ENCODE results near the gene NUP62. TPM values are rescaled to one million over a fixed set of nuclear protein-coding genes. Genes with fewer than 3 reads are reported as not detected.

NUP62 gene
- total RNA-seq, 5 donors from 2014 or later (not counting 1 experiment from before 2014, with no cell fraction given), result 36.2 to 67.5 (median 59.5) TPM

DNA sequence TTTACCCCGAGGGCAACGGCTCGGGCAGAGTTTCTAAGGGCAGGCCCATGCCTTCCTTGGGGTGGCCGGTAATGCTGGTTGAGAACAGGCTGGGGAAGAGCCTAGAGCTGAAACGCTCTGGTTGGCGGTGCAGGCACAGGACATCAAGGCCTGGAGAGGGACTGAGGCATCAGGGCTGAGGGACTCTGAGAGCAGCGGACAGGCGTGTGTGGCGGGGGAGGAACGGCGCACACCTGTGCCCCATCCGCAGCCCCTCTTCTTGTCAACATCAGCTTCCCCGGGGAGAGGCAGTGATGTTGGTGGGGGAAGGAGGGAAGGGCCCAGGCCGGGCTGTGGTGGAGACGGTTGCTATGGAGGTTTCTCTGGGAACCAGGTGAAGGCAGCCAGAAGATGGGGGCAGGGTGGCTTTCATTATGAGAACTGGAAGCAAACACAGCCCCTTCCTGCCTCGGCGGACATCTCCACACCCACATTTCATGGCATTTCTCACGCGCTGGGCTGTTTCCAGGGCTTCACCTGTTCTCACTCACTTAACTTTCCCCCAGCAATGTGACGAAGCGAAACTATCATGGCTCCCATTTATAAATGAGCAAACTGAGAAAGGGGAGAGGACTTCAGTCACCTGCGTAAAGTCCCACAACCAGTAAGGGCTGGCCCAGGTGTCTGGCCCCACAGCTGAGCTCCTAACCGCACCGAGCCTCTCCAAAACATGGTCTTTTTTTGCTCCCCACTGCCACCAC, 8.5 kb downstream of the NUP62 start:
- Histone ChIP-seq H3K27ac (ENCODE audit: low read length) (no peak overlapping the region), H3K4me1 (ENCODE audit: control insufficient read depth in 1 of 2, extremely low read depth in 1 of 2, insufficient read depth in 2 of 2, low read length in 2 of 2) (peaks cover 0 to 47% of the 10 kb centered on the region in 2 experiments), H3K27me3 (replicated peaks in 1 of 2; ENCODE audit: control insufficient read depth in 2 of 2, extremely low read depth in 1 of 2, insufficient read depth in 2 of 2, low read length in 1 of 2) (no peaks in the 10 kb centered on the region), H3K9me3 (no peaks in the 10 kb centered on the region), H3K4me3 (ENCODE audit: control insufficient read depth in 1 of 2, extremely low read depth in 1 of 2, low read length in 1 of 2) (no peak overlapping the region), H3K36me3 (ENCODE audit: control insufficient read depth in 2 of 2, extremely low read depth in 1 of 2, insufficient read depth in 1 of 2, low read length in 1 of 2) (peaks cover 12 to 61% of the 10 kb centered on the region in 2 donors)
- H3K27ac Mint-ChIP-seq, result no peak overlapping the region
- no peaks in the 10 kb centered on the region for H3K27me3 Mint-ChIP-seq
- ChIA-PET POLR2A (no interaction called here), CTCF (no interaction called here)
- H3K4me1 Mint-ChIP-seq, result peaks cover 25 to 47% (median 39%) of the 10 kb centered on the region in 3 donors
- H3K36me3 Mint-ChIP-seq, result peaks cover 28% of the 10 kb centered on the region
- no peak overlapping the region for H3K4me3 Mint-ChIP-seq
- WGBS (ENCODE audit: insufficient coverage), result 91% methylated on average over 14 of the region's 24 CpGs
- no peak for ATAC-seq (replicated peaks in 1 of 4)
- H3K9me3 Mint-ChIP-seq, result no peaks in the 10 kb centered on the region
- no peak for DNase-seq

GRCh38 chr19:49918089-49918488, 11.2 kb downstream of the NUP62 start:
- no peak overlapping the region for H3K4me3 Mint-ChIP-seq
- ChIA-PET CTCF (interaction anchor here in 1 of 2 donors (0.5 kb wide), 1 partner anchor 131 kb away, joined by 4 read pairs; no protein-coding TSS in a partner anchor), POLR2A (interaction anchor here in 1 of 2 donors (0.8 kb wide), 1 partner anchor 30 kb away, joined by 5 read pairs; no protein-coding TSS in a partner anchor)
- H3K4me1 Mint-ChIP-seq, result peaks cover 33 to 39% (median 35%) of the 10 kb centered on the region in 3 donors
- Histone ChIP-seq H3K27me3 (replicated peaks in 1 of 2; ENCODE audit: control insufficient read depth in 2 of 2, extremely low read depth in 1 of 2, insufficient read depth in 2 of 2, low read length in 1 of 2) (no peaks in the 10 kb centered on the region), H3K4me3 (ENCODE audit: control insufficient read depth in 1 of 2, extremely low read depth in 1 of 2, low read length in 1 of 2) (no peak overlapping the region), H3K4me1 (ENCODE audit: control insufficient read depth in 1 of 2, extremely low read depth in 1 of 2, insufficient read depth in 2 of 2, low read length in 2 of 2) (peaks cover 0 to 24% of the 10 kb centered on the region in 2 experiments), H3K27ac (ENCODE audit: low read length) (no peak overlapping the region), H3K9me3 (no peaks in the 10 kb centered on the region), H3K36me3 (ENCODE audit: control insufficient read depth in 2 of 2, extremely low read depth in 1 of 2, insufficient read depth in 1 of 2, low read length in 1 of 2) (peaks cover 21 to 60% of the 10 kb centered on the region in 2 donors)
- no peak for ATAC-seq (replicated peaks in 1 of 4)
- H3K27me3 Mint-ChIP-seq, result no peaks in the 10 kb centered on the region
- no peaks in the 10 kb centered on the region for H3K9me3 Mint-ChIP-seq
- H3K36me3 Mint-ChIP-seq, result peaks cover 38% of the 10 kb centered on the region
- DNase-seq, result no peak
- H3K27ac Mint-ChIP-seq, result no peak overlapping the region
- 91% methylated on average over 5 of the region's 8 CpGs for WGBS (ENCODE audit: insufficient coverage)

GRCh38 chr19:49916839-49917733, 12.2 kb downstream of the NUP62 start:
- Histone ChIP-seq H3K9me3 (no peaks in the 10 kb centered on the region), H3K27ac (ENCODE audit: low read length) (no peak overlapping the region), H3K27me3 (replicated peaks in 1 of 2; ENCODE audit: control insufficient read depth in 2 of 2, extremely low read depth in 1 of 2, insufficient read depth in 2 of 2, low read length in 1 of 2) (no peaks in the 10 kb centered on the region), H3K36me3 (ENCODE audit: control insufficient read depth in 2 of 2, extremely low read depth in 1 of 2, insufficient read depth in 1 of 2, low read length in 1 of 2) (peaks cover 21 to 56% of the 10 kb centered on the region in 2 donors), H3K4me1 (ENCODE audit: control insufficient read depth in 1 of 2, extremely low read depth in 1 of 2, insufficient read depth in 2 of 2, low read length in 2 of 2) (peaks cover 0 to 14% of the 10 kb centered on the region in 2 experiments), H3K4me3 (ENCODE audit: control insufficient read depth in 1 of 2, extremely low read depth in 1 of 2, low read length in 1 of 2) (no peak overlapping the region)
- H3K36me3 Mint-ChIP-seq, result peaks cover 42% of the 10 kb centered on the region
- 86% methylated on average over 15 of the region's 21 CpGs for whole genome bisulfite sequencing (ENCODE audit: insufficient coverage)
- ChIA-PET POLR2A (interaction anchor here in 1 of 2 donors (0.8 kb wide), 1 partner anchor 29 kb away, joined by 5 read pairs; no protein-coding TSS in a partner anchor), CTCF (no interaction called here)
- H3K4me3 Mint-ChIP-seq, result no peak overlapping the region
- no peaks in the 10 kb centered on the region for H3K9me3 Mint-ChIP-seq
- no peaks in the 10 kb centered on the region for H3K27me3 Mint-ChIP-seq
- H3K4me1 Mint-ChIP-seq, result peaks cover 33 to 40% (median 34%) of the 10 kb centered on the region in 3 donors
- H3K27ac Mint-ChIP-seq, result no peak overlapping the region
- DNase-seq (no peak), ATAC-seq (replicated peaks in 1 of 4) (no peak)

DNA sequence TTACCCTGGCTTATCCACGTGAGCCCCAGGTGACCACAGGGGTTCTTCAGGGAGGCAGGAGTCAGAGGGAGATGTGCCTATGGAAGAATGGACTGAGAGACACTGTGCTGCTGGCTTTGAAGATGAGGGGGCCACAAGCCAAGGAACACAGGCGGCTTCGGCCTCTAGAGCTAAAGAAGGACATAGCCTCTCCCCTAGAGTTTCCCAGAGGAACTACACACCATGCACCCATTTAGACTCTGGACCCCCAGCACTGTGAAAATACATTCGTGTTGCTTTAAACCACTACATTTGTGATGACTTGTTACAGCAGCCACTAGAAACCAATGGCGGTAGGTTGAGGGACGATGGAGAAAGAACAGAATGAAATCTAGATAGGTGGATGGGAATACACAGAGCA, 14.0 kb downstream of the NUP62 start:
- Mint-ChIP-seq H3K36me3 (peaks cover 39% of the 10 kb centered on the region), H3K4me3 (no peak overlapping the region), H3K27ac (peak overlapping the region in 1 of 2 donors; percentile 12), H3K9me3 (no peaks in the 10 kb centered on the region), H3K4me1 (peaks cover 35 to 43% (median 38%) of the 10 kb centered on the region in 3 donors), H3K27me3 (no peaks in the 10 kb centered on the region)
- CTCF ChIA-PET, result no interaction called here
- Histone ChIP-seq H3K4me1 (ENCODE audit: control insufficient read depth in 1 of 2, extremely low read depth in 1 of 2, insufficient read depth in 2 of 2, low read length in 2 of 2) (peaks cover 3 to 17% of the 10 kb centered on the region in 2 experiments), H3K27ac (ENCODE audit: low read length) (no peak overlapping the region), H3K36me3 (ENCODE audit: control insufficient read depth in 2 of 2, extremely low read depth in 1 of 2, insufficient read depth in 1 of 2, low read length in 1 of 2) (peaks cover 21 to 42% of the 10 kb centered on the region in 2 donors), H3K27me3 (replicated peaks in 1 of 2; ENCODE audit: control insufficient read depth in 2 of 2, extremely low read depth in 1 of 2, insufficient read depth in 2 of 2, low read length in 1 of 2) (no peaks in the 10 kb centered on the region), H3K4me3 (ENCODE audit: control insufficient read depth in 1 of 2, extremely low read depth in 1 of 2, low read length in 1 of 2) (no peak overlapping the region), H3K9me3 (no peaks in the 10 kb centered on the region)
- DNase-seq (no peak), ATAC-seq (replicated peaks in 1 of 4) (no peak)
- 95% methylated on average over 5 of the region's 6 CpGs for WGBS (ENCODE audit: insufficient coverage)
- POLR2A ChIA-PET, result no interaction called here

DNA sequence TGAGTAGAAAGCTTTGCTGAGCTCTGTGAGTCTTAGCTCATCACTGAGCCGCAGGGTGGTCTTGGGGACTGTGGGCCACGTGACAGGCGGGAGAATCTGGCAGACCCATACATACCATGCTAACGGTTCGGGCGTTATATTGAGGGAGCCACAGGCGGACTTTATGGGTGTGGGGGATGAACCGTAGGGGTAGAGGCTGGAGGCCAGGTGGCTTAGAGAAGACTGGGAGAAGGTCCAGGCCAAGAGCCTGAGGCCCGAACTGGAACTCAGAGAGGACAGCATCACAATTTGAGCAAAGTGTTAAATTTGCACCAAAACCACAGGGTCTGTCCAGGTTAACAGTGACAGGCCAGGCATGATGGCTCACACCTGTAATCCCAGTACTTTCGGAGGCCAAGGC, 15.6 kb downstream of the NUP62 start:
- Mint-ChIP-seq H3K36me3 (peaks cover 39% of the 10 kb centered on the region), H3K27ac (no peak overlapping the region), H3K4me1 (peaks cover 33 to 37% (median 35%) of the 10 kb centered on the region in 3 donors), H3K9me3 (no peaks in the 10 kb centered on the region), H3K4me3 (no peak overlapping the region), H3K27me3 (no peaks in the 10 kb centered on the region)
- ChIA-PET CTCF (no interaction called here), POLR2A (no interaction called here)
- H3K9me3 ChIP-seq, result no peaks in the 10 kb centered on the region
- H3K27ac ChIP-seq (ENCODE audit: low read length), result no peak overlapping the region
- DNase-seq (no peak), ATAC-seq (replicated peaks in 1 of 4) (no peak)
- no peaks in the 10 kb centered on the region for H3K27me3 ChIP-seq (replicated peaks in 1 of 2; ENCODE audit: control insufficient read depth in 2 of 2, extremely low read depth in 1 of 2, insufficient read depth in 2 of 2, low read length in 1 of 2)
- H3K4me1 ChIP-seq (ENCODE audit: control insufficient read depth in 1 of 2, extremely low read depth in 1 of 2, insufficient read depth in 2 of 2, low read length in 2 of 2), result peaks cover 3 to 19% of the 10 kb centered on the region in 2 experiments
- WGBS (ENCODE audit: insufficient coverage), result 98% methylated on average over 10 of the region's 10 CpGs
- H3K4me3 ChIP-seq (ENCODE audit: control insufficient read depth in 1 of 2, extremely low read depth in 1 of 2, low read length in 1 of 2), result no peak overlapping the region
- H3K36me3 ChIP-seq (ENCODE audit: control insufficient read depth in 2 of 2, extremely low read depth in 1 of 2, insufficient read depth in 1 of 2, low read length in 1 of 2), result peaks cover 28 to 50% of the 10 kb centered on the region in 2 donors

DNA sequence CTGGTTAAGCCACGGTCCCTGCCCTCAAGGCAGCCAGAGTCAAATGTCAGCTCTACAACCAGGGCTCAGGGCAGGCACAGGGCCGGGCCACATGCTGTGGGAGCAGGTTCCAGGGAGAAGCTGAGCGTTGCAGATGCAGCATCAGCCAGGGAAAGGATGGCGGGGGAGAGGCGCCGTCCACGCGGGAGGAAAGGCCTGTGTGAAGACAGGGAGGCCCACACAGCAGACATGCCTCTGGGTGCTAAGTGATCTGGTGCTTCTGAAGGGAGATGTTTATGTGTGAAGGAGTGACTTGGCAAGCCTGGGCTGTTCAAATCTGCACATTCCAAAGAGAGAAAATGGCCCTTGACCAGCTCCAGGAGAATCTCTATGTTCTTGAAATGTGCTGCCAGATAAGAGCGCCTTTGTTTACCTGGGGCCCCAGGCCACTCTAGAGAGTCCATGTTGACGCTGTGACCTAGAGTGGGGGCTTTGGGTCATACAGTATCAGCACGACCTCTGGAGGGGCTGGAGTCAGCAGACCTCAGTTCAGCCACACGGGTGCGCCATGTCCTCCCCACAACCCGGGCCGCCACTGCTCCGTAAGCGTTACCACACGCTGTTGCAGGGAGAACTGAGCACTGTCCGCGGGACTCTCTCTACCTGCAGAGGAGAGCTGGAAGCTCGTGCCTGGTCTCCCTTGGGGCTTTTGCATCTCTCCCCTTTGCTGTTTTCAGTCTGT, 16.2 kb downstream of the NUP62 start:
- Mint-ChIP-seq H3K9me3 (no peaks in the 10 kb centered on the region), H3K4me3 (no peak overlapping the region), H3K27me3 (no peaks in the 10 kb centered on the region), H3K36me3 (peaks cover 38% of the 10 kb centered on the region), H3K4me1 (peaks cover 33 to 34% (median 34%) of the 10 kb centered on the region in 3 donors), H3K27ac (no peak overlapping the region)
- peak in 1 of 4 experiments; percentile 24 for ATAC-seq (replicated peaks in 1 of 4)
- Histone ChIP-seq H3K4me3 (ENCODE audit: control insufficient read depth in 1 of 2, extremely low read depth in 1 of 2, low read length in 1 of 2) (no peak overlapping the region), H3K36me3 (ENCODE audit: control insufficient read depth in 2 of 2, extremely low read depth in 1 of 2, insufficient read depth in 1 of 2, low read length in 1 of 2) (peaks cover 33 to 51% of the 10 kb centered on the region in 2 donors), H3K4me1 (ENCODE audit: control insufficient read depth in 1 of 2, extremely low read depth in 1 of 2, insufficient read depth in 2 of 2, low read length in 2 of 2) (peaks cover 3 to 19% of the 10 kb centered on the region in 2 experiments), H3K27me3 (replicated peaks in 1 of 2; ENCODE audit: control insufficient read depth in 2 of 2, extremely low read depth in 1 of 2, insufficient read depth in 2 of 2, low read length in 1 of 2) (no peaks in the 10 kb centered on the region), H3K27ac (ENCODE audit: low read length) (no peak overlapping the region), H3K9me3 (no peaks in the 10 kb centered on the region)
- DNase-seq, result no peak
- POLR2A ChIA-PET, result interaction anchor here in 1 of 2 donors (0.6 kb wide), 1 partner anchor 19 kb away, joined by 9 read pairs; no protein-coding TSS in a partner anchor
- WGBS (ENCODE audit: insufficient coverage), result 92% methylated on average over 21 of the region's 21 CpGs
- CTCF ChIA-PET, result no interaction called here

Measured in T-cell (primary cell).